Measurements from ENCODE around the gene OR2A12. TPM values are rescaled to one million over a fixed set of nuclear protein-coding genes. Genes with fewer than 3 reads are reported as not detected.
"Not testable (repeated sequence)": the region's sequence is repeated elsewhere in the genome, so short reads cannot be mapped to it uniquely, and the experiment has no call there.

The OR2A12 gene, protein sequence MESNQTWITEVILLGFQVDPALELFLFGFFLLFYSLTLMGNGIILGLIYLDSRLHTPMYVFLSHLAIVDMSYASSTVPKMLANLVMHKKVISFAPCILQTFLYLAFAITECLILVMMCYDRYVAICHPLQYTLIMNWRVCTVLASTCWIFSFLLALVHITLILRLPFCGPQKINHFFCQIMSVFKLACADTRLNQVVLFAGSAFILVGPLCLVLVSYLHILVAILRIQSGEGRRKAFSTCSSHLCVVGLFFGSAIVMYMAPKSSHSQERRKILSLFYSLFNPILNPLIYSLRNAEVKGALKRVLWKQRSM
- not detected for total RNA-seq

DNA sequence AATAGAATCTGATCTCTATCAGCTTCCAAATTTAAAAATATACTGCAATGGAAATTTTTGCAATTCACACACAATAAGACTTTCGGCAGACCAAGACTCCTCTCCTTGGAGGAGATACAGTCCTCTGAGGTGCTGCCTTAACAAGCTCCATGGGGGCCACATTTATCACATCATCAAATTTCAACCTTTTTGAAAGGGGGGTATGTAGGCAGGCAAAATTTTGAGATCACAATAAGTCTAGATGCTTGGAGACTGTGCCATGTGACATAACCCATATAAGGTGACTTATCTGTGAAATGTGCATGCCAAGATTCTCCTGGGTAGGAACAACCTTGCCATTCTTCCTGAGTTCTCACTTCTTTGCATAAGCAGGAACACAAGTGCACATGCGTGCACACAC is at the start of gene OR2A12:
OR2A12 (plus strand) TSS at position 301 of the 400 bp plus-strand sequence. CDS start 8,830 bp downstream, outside the sequence.
- no peak for ATAC-seq
- Mint-ChIP-seq H3K9me3 (peaks cover 4% of the 10 kb centered on the region), H3K4me3 (no peak within 1 kb of the TSS), H3K4me1 (ENCODE audit: low read depth) (no peaks in the 10 kb centered on the region), H3K27me3 (ENCODE audit: low read depth) (peaks cover 2% of the 10 kb centered on the region), H3K36me3 (ENCODE audit: insufficient read depth) (no peaks in the 10 kb centered on the region)
- DNase-seq = no peak

DNA sequence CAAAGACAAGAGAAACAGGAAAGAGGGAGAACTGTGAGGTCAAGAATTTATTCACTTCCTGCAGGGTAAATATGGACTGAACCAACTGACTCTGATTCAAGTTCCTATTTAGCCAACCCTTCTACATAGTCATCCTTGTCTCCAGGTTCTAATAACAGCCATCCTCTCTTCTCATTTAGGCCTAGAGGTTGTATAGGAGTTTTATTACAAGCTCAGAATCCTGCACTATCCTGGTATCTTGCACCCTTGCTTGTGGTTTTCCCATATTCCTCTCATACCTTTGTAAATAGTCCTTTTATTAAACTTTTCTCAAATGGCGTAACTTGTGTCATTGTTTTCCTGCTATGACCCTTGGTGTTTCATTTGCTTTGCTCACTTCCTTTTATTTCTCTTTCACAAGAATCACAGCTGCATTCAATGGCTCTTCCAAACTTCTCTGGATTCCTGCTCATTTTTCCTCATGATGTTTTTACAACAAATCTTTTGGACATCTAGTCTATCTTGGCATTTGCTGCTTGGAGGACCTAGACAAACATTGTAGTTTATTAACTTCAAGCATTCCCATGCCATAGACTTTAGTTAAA is 49.7 kb upstream of the OR2A12 start:
- Mint-ChIP-seq H3K4me3 (no peak overlapping the region), H3K36me3 (ENCODE audit: insufficient read depth) (no peaks in the 10 kb centered on the region), H3K27me3 (ENCODE audit: low read depth) (peaks cover 21% of the 10 kb centered on the region), H3K4me1 (ENCODE audit: low read depth) (no peaks in the 10 kb centered on the region), H3K9me3 (no peaks in the 10 kb centered on the region)
- DNase-seq (no peak), ATAC-seq (no peak)

DNA sequence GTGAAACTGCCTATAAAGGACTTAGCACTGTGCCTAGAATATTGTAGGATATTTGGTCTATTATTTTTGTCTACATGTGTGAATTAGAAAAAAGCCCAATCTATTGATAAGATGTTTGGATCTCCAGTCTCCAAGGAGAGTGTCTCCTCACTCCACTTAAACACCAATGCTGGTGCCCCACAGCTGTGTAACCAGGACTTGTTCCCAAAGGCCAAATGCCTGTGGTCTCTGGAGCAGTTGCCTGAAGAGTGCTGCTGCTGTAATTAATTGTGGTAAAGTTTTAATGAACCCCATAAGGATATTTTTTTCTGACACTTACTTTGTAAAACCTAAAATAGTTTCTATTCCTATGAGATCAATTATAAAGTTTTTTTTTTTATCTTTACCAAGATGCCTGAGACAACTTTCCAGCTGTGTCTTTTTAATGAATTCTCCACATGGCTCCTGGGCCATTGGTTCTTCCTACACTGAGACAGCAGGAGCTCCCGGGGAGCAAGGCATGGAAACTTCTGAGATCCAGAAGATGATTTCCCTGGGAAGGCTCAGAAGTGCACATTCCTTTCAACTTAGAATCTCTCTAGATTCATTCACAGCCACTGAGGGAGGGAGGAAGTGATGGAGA is 48.6 kb upstream of the OR2A12 start:
- no peak overlapping the region for H3K4me3 Mint-ChIP-seq
- no peak for DNase-seq
- H3K9me3 Mint-ChIP-seq = no peaks in the 10 kb centered on the region
- no peaks in the 10 kb centered on the region for H3K36me3 Mint-ChIP-seq (ENCODE audit: insufficient read depth)
- peaks cover 19% of the 10 kb centered on the region for H3K27me3 Mint-ChIP-seq (ENCODE audit: low read depth)
- no peak for ATAC-seq
- H3K4me1 Mint-ChIP-seq (ENCODE audit: low read depth) = no peaks in the 10 kb centered on the region

DNA sequence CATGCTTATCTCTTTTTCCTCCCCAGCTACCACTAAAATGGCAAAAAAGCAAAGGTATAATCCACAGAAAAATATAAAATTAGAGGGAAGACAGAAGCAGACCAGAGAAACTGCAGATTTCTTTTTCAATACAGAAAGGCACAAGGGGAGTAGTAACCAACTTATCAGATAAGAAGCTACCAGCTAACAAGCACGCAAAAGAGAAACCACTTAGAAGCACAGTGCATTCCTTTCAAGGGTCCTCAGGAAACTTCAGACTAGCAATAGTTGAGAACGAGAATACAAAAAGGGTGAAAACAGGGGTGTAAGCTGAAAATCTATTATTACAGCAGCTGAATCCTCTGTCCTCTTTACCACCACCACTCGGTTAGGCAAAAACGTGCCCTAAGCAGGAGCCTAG is 47.2 kb upstream of the OR2A12 start:
- Mint-ChIP-seq H3K9me3 (no peaks in the 10 kb centered on the region), H3K4me1 (ENCODE audit: low read depth) (no peaks in the 10 kb centered on the region), H3K36me3 (ENCODE audit: insufficient read depth) (no peaks in the 10 kb centered on the region), H3K4me3 (no peak overlapping the region), H3K27me3 (ENCODE audit: low read depth) (peaks cover 12% of the 10 kb centered on the region)
- DNase-seq = no peak
- no peak for ATAC-seq

DNA sequence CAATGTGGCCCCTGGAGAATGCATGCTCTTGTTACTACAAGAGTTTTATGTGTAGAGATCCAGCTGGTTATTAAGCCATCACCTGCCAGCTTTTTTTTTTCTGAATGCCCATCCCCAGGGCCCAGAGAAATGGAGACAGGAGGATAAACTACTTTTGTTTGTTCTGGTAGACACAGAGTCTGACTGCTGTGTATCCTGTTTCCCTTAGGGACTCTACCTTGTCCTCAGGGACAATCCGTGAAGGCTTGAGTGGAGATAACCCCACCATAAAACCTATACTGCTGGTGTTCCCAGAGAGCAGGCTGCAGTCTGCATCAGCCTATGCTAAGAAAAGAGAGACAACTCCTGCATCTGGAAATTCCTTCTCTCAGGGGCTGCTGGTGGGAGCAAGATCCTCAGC is 37.4 kb upstream of the OR2A12 start, which contains the start of gene OR2A5:
OR2A5 (plus strand) TSS at position 301 of the 400 bp plus-strand sequence. CDS start 1,454 bp downstream, outside the sequence.
- ATAC-seq = no peak
- no peak for DNase-seq
- H3K36me3 Mint-ChIP-seq (ENCODE audit: insufficient read depth) = no peaks in the 10 kb centered on the region
- H3K4me1 Mint-ChIP-seq (ENCODE audit: low read depth) = no peaks in the 10 kb centered on the region
- no peaks in the 10 kb centered on the region for H3K9me3 Mint-ChIP-seq
- no peak within 1 kb of the TSS for H3K4me3 Mint-ChIP-seq
- peaks cover 3% of the 10 kb centered on the region for H3K27me3 Mint-ChIP-seq (ENCODE audit: low read depth)

DNA sequence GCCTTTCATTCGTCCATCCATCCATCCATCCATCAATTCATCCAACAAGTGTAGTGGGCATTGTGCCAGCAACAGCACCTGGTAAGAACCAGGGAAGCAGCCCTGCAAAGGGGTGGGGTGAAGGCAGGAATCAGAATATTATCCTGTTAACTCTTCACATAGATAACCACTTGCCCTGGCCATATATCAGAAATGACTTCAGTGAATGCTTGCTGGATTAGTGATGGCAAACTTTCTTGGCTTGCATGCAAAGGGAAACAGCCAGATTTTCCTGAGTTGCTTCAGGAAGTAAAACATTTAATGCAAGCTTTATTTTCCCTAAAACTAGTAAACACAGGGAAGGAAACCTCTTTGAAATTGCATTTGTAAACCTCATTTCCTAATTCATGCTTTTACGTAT is 36.6 kb upstream of the OR2A12 start:
- peaks cover 3% of the 10 kb centered on the region for H3K27me3 Mint-ChIP-seq (ENCODE audit: low read depth)
- no peak for ATAC-seq
- no peak for DNase-seq
- H3K4me1 Mint-ChIP-seq (ENCODE audit: low read depth) = no peaks in the 10 kb centered on the region
- H3K4me3 Mint-ChIP-seq = no peak overlapping the region
- H3K36me3 Mint-ChIP-seq (ENCODE audit: insufficient read depth) = no peaks in the 10 kb centered on the region
- H3K9me3 Mint-ChIP-seq = no peaks in the 10 kb centered on the region

DNA sequence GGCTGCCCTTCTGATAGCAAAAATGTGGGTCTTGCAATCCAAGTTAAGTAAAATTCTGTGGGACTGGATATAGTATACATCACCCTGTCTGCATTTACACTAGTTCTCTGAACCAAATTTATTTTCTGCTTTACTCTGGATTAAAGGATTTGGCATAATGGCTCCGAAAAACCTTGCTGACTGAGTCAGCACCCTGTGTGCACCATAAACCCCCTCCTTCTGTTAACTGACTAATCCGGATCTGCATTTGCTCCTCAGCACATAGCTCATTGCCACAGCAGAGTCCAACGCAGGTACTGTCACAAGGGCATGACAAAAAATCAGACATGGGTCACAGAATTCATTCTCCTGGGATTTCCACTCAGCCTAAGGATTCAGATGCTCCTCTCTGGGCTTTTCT is 36.0 kb upstream of the OR2A12 start:
- Mint-ChIP-seq H3K4me1 (ENCODE audit: low read depth) (no peaks in the 10 kb centered on the region), H3K9me3 (no peaks in the 10 kb centered on the region)

DNA sequence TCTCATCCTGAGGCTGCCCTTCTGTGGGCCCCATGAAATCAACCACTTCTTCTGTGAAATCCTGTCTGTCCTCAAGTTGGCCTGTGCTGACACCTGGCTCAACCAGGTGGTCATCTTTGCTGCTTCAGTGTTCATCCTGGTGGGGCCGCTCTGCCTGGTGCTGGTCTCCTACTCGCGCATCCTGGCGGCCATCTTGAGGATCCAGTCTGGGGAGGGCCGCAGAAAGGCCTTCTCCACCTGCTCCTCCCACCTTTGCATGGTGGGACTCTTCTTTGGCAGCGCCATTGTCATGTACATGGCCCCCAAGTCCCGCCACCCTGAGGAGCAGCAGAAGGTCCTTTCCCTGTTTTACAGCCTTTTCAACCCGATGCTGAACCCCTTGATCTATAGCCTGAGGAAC is 35.2 kb upstream of the OR2A12 start:
- not testable (repeated sequence) for H3K4me3 Mint-ChIP-seq; H3K9me3 Mint-ChIP-seq; ATAC-seq; H3K36me3 Mint-ChIP-seq (ENCODE audit: insufficient read depth); H3K27me3 Mint-ChIP-seq (ENCODE audit: low read depth); DNase-seq; H3K4me1 Mint-ChIP-seq (ENCODE audit: low read depth)

More for the DNA sequence above, 36.0 kb upstream of the OR2A12 start:
- H3K36me3 Mint-ChIP-seq (ENCODE audit: insufficient read depth) = no peaks in the 10 kb centered on the region
- no peak overlapping the region for H3K4me3 Mint-ChIP-seq
- ATAC-seq (no peak), DNase-seq (no peak)
- peaks cover 3% of the 10 kb centered on the region for H3K27me3 Mint-ChIP-seq (ENCODE audit: low read depth)

DNA sequence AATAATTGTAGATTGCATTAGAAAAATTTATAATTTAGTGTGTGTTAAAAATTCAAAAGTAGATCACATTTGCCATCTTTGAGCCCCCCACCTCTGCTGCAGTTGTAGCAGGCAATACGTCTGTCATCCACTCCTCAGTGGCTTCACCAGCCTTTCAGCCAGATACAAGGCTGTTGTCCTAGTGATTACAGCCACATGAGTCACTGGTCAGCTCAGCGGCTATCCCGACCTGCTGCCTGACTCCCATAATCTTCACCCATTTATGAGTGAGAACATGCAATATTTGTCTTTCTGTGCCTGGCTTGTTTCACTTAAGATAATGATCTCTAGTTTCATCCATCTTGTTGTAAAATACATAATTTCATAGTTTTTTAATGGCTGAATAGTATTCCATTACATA is 28.1 kb upstream of the OR2A12 start:
- no peak for ATAC-seq
- Mint-ChIP-seq H3K4me3 (no peak overlapping the region), H3K36me3 (ENCODE audit: insufficient read depth) (no peaks in the 10 kb centered on the region), H3K27me3 (ENCODE audit: low read depth) (peaks cover 20% of the 10 kb centered on the region), H3K9me3 (no peaks in the 10 kb centered on the region), H3K4me1 (ENCODE audit: low read depth) (no peaks in the 10 kb centered on the region)
- no peak for DNase-seq

DNA sequence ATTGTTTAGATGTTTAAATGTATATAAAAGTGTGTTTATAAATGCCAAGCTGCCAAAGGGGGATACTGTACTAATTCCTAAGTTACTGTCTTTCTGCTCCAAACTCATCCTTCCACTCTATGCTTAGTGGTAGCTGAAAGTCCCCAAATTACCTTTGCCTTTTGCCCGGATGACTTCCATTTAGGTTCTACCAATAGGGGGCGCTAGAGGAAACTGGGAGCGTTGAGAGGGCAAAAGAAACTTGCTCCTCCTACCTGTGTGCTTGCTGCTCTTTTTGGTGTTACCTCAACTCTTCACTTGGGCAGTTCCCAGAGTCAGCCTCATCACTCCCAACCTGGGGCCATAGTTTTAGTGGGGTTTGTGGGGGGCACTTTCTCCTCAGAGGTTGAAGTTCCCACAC is 22.4 kb upstream of the OR2A12 start:
- Mint-ChIP-seq H3K36me3 (ENCODE audit: insufficient read depth) (no peaks in the 10 kb centered on the region), H3K4me3 (no peak overlapping the region), H3K9me3 (no peaks in the 10 kb centered on the region), H3K4me1 (ENCODE audit: low read depth) (no peaks in the 10 kb centered on the region), H3K27me3 (ENCODE audit: low read depth) (peaks cover 26% of the 10 kb centered on the region)
- DNase-seq (no peak), ATAC-seq (no peak)

DNA sequence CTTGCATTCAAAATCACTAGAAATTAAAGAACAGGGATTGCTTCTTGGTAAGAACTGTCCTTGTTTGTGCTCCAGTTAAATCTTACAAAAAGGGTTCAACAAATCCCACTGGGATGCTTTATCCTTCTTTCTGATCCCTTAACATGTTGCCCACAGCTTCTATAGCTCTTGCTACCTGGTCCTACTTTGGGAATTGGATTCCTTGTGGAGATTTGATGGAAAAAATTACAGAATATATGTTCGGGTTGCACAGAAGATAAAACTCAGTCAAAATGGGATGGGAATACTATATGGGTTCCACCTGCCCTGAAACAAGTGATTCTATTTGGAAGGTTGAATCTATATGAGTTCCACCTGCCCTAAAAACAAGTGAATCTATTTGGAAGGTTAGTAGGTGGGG is 16.6 kb upstream of the OR2A12 start, which contains the start of gene OR2A25:
OR2A25 (plus strand) TSS at position 301 of the 400 bp plus-strand sequence. CDS start 4,409 bp downstream, outside the sequence.
- H3K9me3 Mint-ChIP-seq = no peaks in the 10 kb centered on the region
- no peak within 1 kb of the TSS for H3K4me3 Mint-ChIP-seq
- peaks cover 9% of the 10 kb centered on the region for H3K27me3 Mint-ChIP-seq (ENCODE audit: low read depth)

DNA sequence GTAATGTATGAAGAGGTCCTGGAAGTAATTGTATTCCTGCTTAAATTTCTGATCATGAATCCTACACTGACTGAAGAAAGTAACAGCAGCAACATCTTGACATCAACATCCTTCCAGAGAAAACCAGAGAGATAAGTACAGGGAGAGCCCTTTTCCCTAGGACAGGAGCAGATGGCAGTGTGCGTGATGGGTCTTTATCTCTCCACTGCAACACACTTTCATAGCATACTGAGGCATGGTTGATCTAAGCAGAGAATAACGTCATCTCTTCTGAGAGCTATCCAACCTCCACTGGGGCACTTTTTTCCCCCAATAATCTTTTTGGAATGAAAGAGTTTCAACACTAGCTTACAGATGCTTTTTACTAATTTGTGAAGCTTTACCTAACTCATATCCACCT is 16.1 kb upstream of the OR2A12 start:
- no peaks in the 10 kb centered on the region for H3K4me1 Mint-ChIP-seq (ENCODE audit: low read depth)
- H3K4me3 Mint-ChIP-seq = no peak overlapping the region
- DNase-seq (no peak), ATAC-seq (no peak)
- no peaks in the 10 kb centered on the region for H3K36me3 Mint-ChIP-seq (ENCODE audit: insufficient read depth)
- peaks cover 9% of the 10 kb centered on the region for H3K27me3 Mint-ChIP-seq (ENCODE audit: low read depth)
- no peaks in the 10 kb centered on the region for H3K9me3 Mint-ChIP-seq

More for the DNA sequence above, 16.6 kb upstream of the OR2A12 start, which contains the start of gene OR2A25:
- no peaks in the 10 kb centered on the region for H3K4me1 Mint-ChIP-seq (ENCODE audit: low read depth)
- DNase-seq (no peak), ATAC-seq (no peak)
- no peaks in the 10 kb centered on the region for H3K36me3 Mint-ChIP-seq (ENCODE audit: insufficient read depth)

DNA sequence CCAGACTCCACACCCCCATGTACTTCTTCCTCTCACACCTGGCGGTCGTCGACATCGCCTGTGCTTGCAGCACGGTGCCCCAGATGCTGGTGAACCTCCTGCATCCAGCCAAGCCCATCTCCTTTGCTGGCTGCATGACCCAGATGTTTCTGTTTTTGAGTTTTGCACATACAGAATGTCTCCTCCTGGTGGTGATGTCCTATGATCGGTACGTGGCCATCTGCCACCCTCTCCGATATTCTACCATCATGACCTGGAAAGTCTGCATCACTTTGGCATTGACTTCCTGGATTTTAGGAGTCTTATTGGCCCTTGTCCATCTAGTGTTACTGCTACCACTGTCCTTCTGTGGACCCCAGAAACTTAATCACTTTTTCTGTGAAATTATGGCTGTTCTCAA is 11.7 kb upstream of the OR2A12 start:
- H3K9me3 Mint-ChIP-seq = no peaks in the 10 kb centered on the region
- DNase-seq (no peak), ATAC-seq (no peak)
- H3K27me3 Mint-ChIP-seq (ENCODE audit: low read depth) = peaks cover 4% of the 10 kb centered on the region
- no peaks in the 10 kb centered on the region for H3K4me1 Mint-ChIP-seq (ENCODE audit: low read depth)
- no peak overlapping the region for H3K4me3 Mint-ChIP-seq
- H3K36me3 Mint-ChIP-seq (ENCODE audit: insufficient read depth) = no peaks in the 10 kb centered on the region

DNA sequence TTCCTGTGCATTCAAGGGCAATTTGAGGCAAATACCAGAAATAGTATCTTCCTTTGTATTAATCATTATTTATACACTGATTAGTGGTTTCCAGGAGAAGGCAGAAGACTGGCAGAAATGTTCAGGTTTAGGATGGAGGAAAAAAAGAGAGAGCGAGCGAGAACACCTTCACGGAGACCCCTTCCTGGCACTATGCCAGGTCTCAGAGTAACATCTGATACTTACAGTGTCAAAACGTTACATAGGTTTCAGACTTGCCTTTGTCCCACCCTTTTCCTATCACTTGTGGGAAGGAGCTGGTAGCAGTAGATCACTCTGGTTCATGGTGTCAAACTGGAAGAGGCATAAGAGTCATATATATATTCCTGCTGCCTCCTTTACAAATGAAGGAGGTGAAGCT is 652 bp downstream of the OR2A12 start:
- Mint-ChIP-seq H3K9me3 (peaks cover 7% of the 10 kb centered on the region), H3K4me3 (no peak overlapping the region), H3K4me1 (ENCODE audit: low read depth) (no peaks in the 10 kb centered on the region), H3K36me3 (ENCODE audit: insufficient read depth) (no peaks in the 10 kb centered on the region), H3K27me3 (ENCODE audit: low read depth) (peaks cover 2% of the 10 kb centered on the region)
- no peak for DNase-seq
- no peak for ATAC-seq

DNA sequence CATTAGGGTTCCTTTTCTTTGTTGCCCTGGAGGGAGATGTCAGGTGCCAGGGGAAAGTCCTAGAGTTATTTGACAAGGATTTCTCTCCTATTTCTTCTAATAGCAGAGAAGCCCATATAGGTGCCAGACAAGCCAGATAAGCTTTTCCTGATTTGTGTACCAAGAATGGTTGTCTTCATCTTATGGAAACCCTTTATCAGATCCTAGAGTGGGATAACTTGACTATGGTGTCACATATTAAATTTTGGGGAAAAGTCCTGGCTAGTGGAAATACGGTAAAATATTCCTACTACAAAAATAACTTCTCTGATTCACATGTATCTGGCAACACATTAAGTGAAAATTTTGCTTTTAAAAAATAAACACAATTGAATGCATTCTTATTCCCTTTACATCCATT is 1.2 kb downstream of the OR2A12 start:
- no peak overlapping the region for H3K4me3 Mint-ChIP-seq
- H3K9me3 Mint-ChIP-seq = peaks cover 10% of the 10 kb centered on the region
- no peak for DNase-seq
- H3K27me3 Mint-ChIP-seq (ENCODE audit: low read depth) = peaks cover 2% of the 10 kb centered on the region
- no peaks in the 10 kb centered on the region for H3K36me3 Mint-ChIP-seq (ENCODE audit: insufficient read depth)
- H3K4me1 Mint-ChIP-seq (ENCODE audit: low read depth) = no peaks in the 10 kb centered on the region
- no peak for ATAC-seq
